HepG2 (cell line): Measurements from ENCODE around the gene WWC2. TPM values are rescaled to one million over a fixed set of nuclear protein-coding genes. Genes with fewer than 3 reads are reported as not detected.

Experiments used
- ATAC-seq: fragments of 200-7000 bp; cut with Tn5 transposase; 3 replicates; pipeline ENCODE4 v1.9.1; 2020; ENCODE audit warnings: mild to moderate bottlenecking, moderate library complexity
- BruUV-seq: library from RNA; stranded (reverse); fragments of 400-500 nt; replicated peaks from 2 replicates; lab custom pipeline; 2021; lab: Mats Ljungman, UMichigan
- CTCF ChIA-PET: fragments of 300-600 bp; formaldehyde crosslinking; extraction: SDS; loops from one replicate; lab custom pipeline; 2021; ENCODE audit warnings: low total read pairs, inconsistent platforms, low intra/inter-chr PET ratio; lab: Yijun Ruan, JAX
- POLR2A ChIA-PET: fragments of 350-600 bp; sonication (Branson Sonifier 250); formaldehyde crosslinking; loops from one replicate; lab custom pipeline; 2020; ENCODE audit warnings: antibody characterized with exemption, inconsistent platforms; lab: Yijun Ruan, JAX
- DNase-seq: peaks from one replicate; pipeline ENCODE4 v3.0.0-alpha.2; 2015; ENCODE audit warnings: low spot score
- FAIRE-seq: peaks from 3 replicates; lab custom pipeline; 2011; peaks lifted over from hg19 to GRCh38; lab: Jason Lieb, UNC
- H2AFZ ChIP-seq: one replicate; pipeline ENCODE4 v1.6.1; 2011; ENCODE audit warnings: low read length, inconsistent platforms
- H3K27ac ChIP-seq: fragments of 300-600 bp; 3 replicates; pipeline ENCODE4 v1.8.0; 2011; ENCODE audit warnings: mixed run types, mild to moderate bottlenecking, mixed read lengths, low read length, inconsistent platforms; ENCODE audit not compliant: insufficient read depth; ENCODE audit errors: extremely low read length
- H3K27me3 ChIP-seq, 2 experiments: fragments of 200-600 bp in 1 of 2; 2 replicates in 1 of 2; 3 replicates in 1 of 2; pipeline versions ENCODE4 v1.6.0 to v1.8.0; 2011; ENCODE audit warnings: low read length in 2 of 2, mild to moderate bottlenecking in 2 of 2, moderate library complexity in 2 of 2, inconsistent platforms in 1 of 2; ENCODE audit not compliant: insufficient read depth in 2 of 2, control insufficient read depth in 1 of 2
- H3K36me3 ChIP-seq, 2 experiments: fragments of 200-600 bp in 1 of 2; replicated peaks in 1 of 2; 2 replicates in 1 of 2; 3 replicates in 1 of 2; pipeline versions ENCODE4 v1.5.1 to v1.8.0; 2011; ENCODE audit warnings: low read length in 2 of 2, inconsistent platforms in 1 of 2; ENCODE audit not compliant: insufficient read depth in 2 of 2, control insufficient read depth in 1 of 2
- H3K4me1 ChIP-seq: 2 replicates; pipeline ENCODE4 v1.5.1; 2012; ENCODE audit warnings: low read length, inconsistent platforms; ENCODE audit not compliant: insufficient read depth
- H3K4me2 ChIP-seq: 2 replicates; pipeline ENCODE4 v1.6.0; 2011; ENCODE audit warnings: low read depth, low read length, inconsistent platforms
- H3K4me3 ChIP-seq, 3 experiments: fragments of 200-600 bp in 1 of 3; sonication (generic), shearing (Covaris generic) in 1 of 3; replicated peaks in 1 of 3; 2 replicates each; pipeline ENCODE4 v1.5.1; 2011 to 2016; ENCODE audit warnings: low read length in 3 of 3, inconsistent platforms in 2 of 3, low read depth in 2 of 3, mild to moderate bottlenecking in 2 of 3, control low read depth in 1 of 3, mixed read lengths in 1 of 3; ENCODE audit not compliant: insufficient read depth in 1 of 3
- H3K79me2 ChIP-seq: one replicate; pipeline ENCODE4 v1.6.1; 2011; ENCODE audit warnings: low read length, inconsistent platforms; ENCODE audit not compliant: insufficient read depth
- H3K9ac ChIP-seq: 2 replicates; pipeline ENCODE4 v1.6.0; 2011; ENCODE audit warnings: mild to moderate bottlenecking, low read depth, low read length, inconsistent platforms; ENCODE audit not compliant: insufficient read depth
- H3K9me3 ChIP-seq: 2 replicates; pipeline ENCODE4 v1.5.1; 2012; ENCODE audit warnings: mild to moderate bottlenecking, low read length
- H4K20me1 ChIP-seq: 2 replicates; pipeline ENCODE4 v1.6.0; 2011; ENCODE audit warnings: inconsistent platforms, mild to moderate bottlenecking, low read length, moderate library complexity; ENCODE audit not compliant: insufficient read depth
- ISL2 ChIP-seq: sonication (generic); formaldehyde crosslinking; IDR thresholded peaks from 2 replicates; pipeline ENCODE4 v1.5.0; 2020; ENCODE audit warnings: missing genetic modification reagents
- STAT6 ChIP-seq: sonication (generic); formaldehyde crosslinking; IDR thresholded peaks from 2 replicates; pipeline ENCODE4 v1.4.0; 2020; ENCODE audit warnings: missing genetic modification reagents, mild to moderate bottlenecking, borderline replicate concordance
- ZBTB33 ChIP-seq: sonication (generic); formaldehyde crosslinking; IDR thresholded peaks from 2 replicates; pipeline ENCODE4 v1.4.0; 2020; ENCODE audit warnings: missing genetic modification reagents
- ZNF18 ChIP-seq: sonication (generic); formaldehyde crosslinking; IDR thresholded peaks from 2 replicates; pipeline ENCODE4 v1.8.0; 2022; ENCODE audit warnings: mild to moderate bottlenecking, missing genetic modification reagents; ENCODE audit not compliant: insufficient replicate concordance
- ZNF382 ChIP-seq: sonication (generic); formaldehyde crosslinking; IDR thresholded peaks from 2 replicates; pipeline ENCODE4 v1.5.0; 2020; ENCODE audit warnings: missing genetic modification reagents, mild to moderate bottlenecking, borderline replicate concordance
- ZNF597 ChIP-seq: sonication (generic); formaldehyde crosslinking; IDR thresholded peaks from 2 replicates; pipeline ENCODE4 v1.5.0; 2020; ENCODE audit warnings: missing genetic modification reagents
- WGBS: methylation state at CpG from one replicate; pipeline ENCODE4 v1.1.6; 2017; ENCODE audit warnings: low lambda C conversion rate; 5-methylcytosine and 5-hydroxymethylcytosine counted together
- in situ Hi-C: cut with HindIII; loops from 2 replicates; pipeline ENCODE4 v1.10.0; 2017; ENCODE audit warnings: low pct_unique_long_range_greater_than_20kb; ENCODE audit not compliant: extremely low pct_ligation_motif_present
- intact Hi-C: fragments of 100-400 bp; cut with micrococcal nuclease; formaldehyde crosslinking; loops from one replicate; pipeline ENCODE4 v1.10.0; 2022; ENCODE audit not compliant: unreplicated experiment
- polyA plus RNA-seq, 8 experiments: library from polyadenylated mRNA; depleted of rRNA in 3 of 8; stranded (reverse) in 7 of 8; unstranded in 1 of 8; fragments of >200 nt; fragmentation: Illumina TruSeq in 4 of 8; extraction: Trizol in 4 of 8; gene quantifications; 2 replicates each; pipeline versions ENCODE4 v1.2.1 to v1.2.3, GENCODE V29; 2011 to 2016; ENCODE audit warnings: low read depth in 4 of 8, missing spikeins in 1 of 8, mixed read lengths in 1 of 8; ENCODE audit not compliant: insufficient read depth in 1 of 8
- total RNA-seq, 5 experiments: library from RNA; depleted of rRNA; stranded (reverse); fragments of >200 nt; fragmentation: Illumina TruSeq; extraction: Trizol; gene quantifications; 2 replicates each; pipeline ENCODE4 v1.2.3, GENCODE V29; 2016; ENCODE audit warnings: low read depth in 1 of 5
- TF ChIP-seq, protein P1 (sequence below): IDR thresholded peaks from 2 replicates; pipeline ENCODE4 v1.6.1; 2016; ENCODE audit warnings: mild to moderate bottlenecking, missing biosample characterization, missing genetic modification reagents

Gene WWC2
- total and polyA plus RNA-seq, 2 of the 13 experiments (the other 11 are each of a cell fraction or from before 2014, with no cell fraction given): 40.0 to 50.1 TPM

GRCh38 chr4:183366206-183366835 is 267.3 kb downstream of the WWC2 start:
- Histone ChIP-seq H3K4me3 (no peak overlapping the region), H3K27me3 (no peaks in the 10 kb centered on the region; a peak in 1 of 5 replicates), H3K9me3 (no peaks in the 10 kb centered on the region), H3K9ac (no peak overlapping the region), H3K79me2 (no peaks in the 10 kb centered on the region), H3K36me3 (no peaks in the 10 kb centered on the region), H3K4me2 (no peak overlapping the region), H2AFZ (no peak overlapping the region), H3K27ac (no peak overlapping the region), H3K4me1 (peaks cover 33% of the 10 kb centered on the region), H4K20me1 (no peaks in the 10 kb centered on the region)
- in situ Hi-C loops: no loop called here
- FAIRE-seq: no peak
- TF ChIP-seq ZNF597 (CRISPR knock-in tag) (no peak), ZNF18 (no peak), ISL2 (CRISPR knock-in tag) (no peak), ZNF382 (CRISPR knock-in tag) (no peak), STAT6 (CRISPR knock-in tag) (no peak), ZBTB33 (CRISPR knock-in tag) (no peak)
- TF ChIP-seq, protein P1, sequence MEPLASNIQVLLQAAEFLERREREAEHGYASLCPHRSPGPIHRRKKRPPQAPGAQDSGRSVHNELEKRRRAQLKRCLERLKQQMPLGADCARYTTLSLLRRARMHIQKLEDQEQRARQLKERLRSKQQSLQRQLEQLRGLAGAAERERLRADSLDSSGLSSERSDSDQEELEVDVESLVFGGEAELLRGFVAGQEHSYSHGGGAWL (CRISPR knock-in tag): no peak
- POLR2A ChIA-PET: no interaction called here
- no peak for DNase-seq
- no TSS peak for BruUV-seq
- 62% methylated on average over 16 of the region's 16 CpGs for WGBS
- CTCF ChIA-PET: no interaction called here
- intact Hi-C loops: no loop called here
- peak; percentile 17 for ATAC-seq
